D721Med (cell line): Measurements from ENCODE around the gene NNT.

Experiments used
- DNase-seq: peaks from one replicate; pipeline ENCODE4 v3.0.0; 2011; ENCODE audit warnings: low spot score; ENCODE audit not compliant: insufficient read length
- FAIRE-seq: peaks from 2 replicates; lab custom pipeline; 2011; peaks lifted over from hg19 to GRCh38; lab: Jason Lieb, UNC
- CTCF ChIP-seq: IDR thresholded peaks from 2 replicates; pipeline ENCODE4 v1.5.1; 2012; ENCODE audit warnings: mild to moderate bottlenecking, control low read depth; ENCODE audit not compliant: insufficient read depth; ENCODE audit errors: missing control alignments

Gene NNT

DNA sequence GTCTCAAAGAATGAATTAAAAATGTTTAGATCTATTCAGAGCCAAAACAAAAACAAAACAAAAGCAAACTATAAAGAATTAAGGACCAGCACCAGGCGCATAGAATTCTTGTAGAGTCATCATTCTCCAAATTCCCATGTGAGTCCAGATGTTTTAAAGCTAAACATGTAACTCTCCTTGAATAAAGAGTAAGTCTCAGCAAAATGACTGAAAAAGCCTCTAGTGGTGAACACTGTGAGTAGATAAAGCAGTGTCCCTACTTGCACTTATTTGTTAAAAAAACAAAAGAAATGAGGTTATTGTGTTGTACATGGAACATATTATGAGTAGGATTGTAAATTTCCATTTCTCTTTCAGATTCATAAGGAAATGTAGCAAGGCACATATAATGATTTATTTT, 44.0 kb downstream of the NNT start:
- no peak for TF ChIP-seq CTCF
- no peak for FAIRE-seq

DNA sequence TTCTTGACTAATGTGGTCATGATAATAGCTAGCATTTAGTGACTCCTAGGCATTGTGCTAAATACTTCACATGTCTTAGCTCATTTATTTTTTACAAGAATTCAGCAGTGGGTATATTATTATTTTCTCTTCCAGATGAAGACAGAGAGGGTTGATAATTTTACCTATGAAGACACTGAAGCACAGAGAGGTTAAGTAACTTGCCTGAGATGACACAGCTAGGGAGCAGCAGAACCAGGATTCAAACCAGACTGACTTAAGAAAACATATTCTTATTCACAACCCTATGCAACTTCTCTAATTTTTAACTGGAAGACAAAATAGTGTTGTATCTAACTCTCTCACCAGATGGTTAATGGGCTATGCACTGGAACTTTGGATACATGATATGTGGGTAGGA, 44.8 kb downstream of the NNT start:
- FAIRE-seq, result no peak
- DNase-seq, result no peak
- TF ChIP-seq CTCF, result no peak

More for the DNA sequence above, 44.0 kb downstream of the NNT start:
- no peak for DNase-seq

- no peak for FAIRE-seq
- TF ChIP-seq CTCF, result no peak
- DNase-seq, result no peak
These were observed 45.6 kb downstream of the NNT start for GRCh38 chr5:43648499-43649124.

DNA sequence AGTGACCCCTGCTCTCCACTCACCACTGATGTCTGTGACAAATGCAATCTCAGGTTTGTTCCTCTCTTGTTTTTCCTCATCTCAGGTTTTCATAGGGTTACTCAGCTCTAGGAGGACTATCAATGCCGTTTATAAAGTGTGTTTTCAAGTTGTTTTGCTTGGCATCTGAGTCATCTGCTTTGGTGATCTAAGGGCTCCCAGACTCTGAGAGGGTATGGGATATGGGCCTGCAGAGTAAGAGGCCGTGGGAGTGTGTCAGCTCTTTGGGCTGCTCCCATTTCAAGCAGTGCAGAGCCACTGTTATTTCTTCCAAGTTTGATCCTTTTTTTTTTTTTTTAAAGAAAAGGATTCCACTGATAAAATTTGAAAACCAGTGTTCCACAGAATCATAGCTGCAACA, 46.3 kb downstream of the NNT start:
- TF ChIP-seq CTCF, result no peak
- FAIRE-seq, result no peak
- DNase-seq, result no peak

GRCh38 chr5:43652537-43653302, 49.7 kb downstream of the NNT start:
- no peak for TF ChIP-seq CTCF
- no peak for DNase-seq
- FAIRE-seq, result no peak

DNA sequence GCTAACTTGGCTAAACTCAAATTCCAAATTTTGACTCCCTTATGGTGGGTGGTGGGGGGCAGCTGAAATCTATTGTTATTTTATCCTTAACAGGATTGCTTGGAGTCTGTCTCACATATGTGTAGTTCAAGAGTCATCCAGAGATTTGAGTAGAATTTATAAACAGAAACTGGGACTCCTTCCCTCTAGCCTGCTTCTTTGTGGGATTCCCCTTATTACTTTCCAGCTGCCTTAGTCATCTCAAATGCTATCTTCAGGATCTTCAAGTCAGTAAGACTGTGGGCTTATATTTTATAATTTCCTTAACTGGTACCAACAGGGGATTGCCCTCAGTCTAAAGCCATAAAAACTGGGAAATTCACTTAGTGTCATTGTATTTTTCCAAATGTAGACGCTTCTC, 55.5 kb downstream of the NNT start:
- no peak for FAIRE-seq
- no peak for DNase-seq
- TF ChIP-seq CTCF, result no peak

- FAIRE-seq (no peak), DNase-seq (no peak)
- no peak for TF ChIP-seq CTCF
These were observed 56.1 kb downstream of the NNT start for GRCh38 chr5:43659075-43659474.
